ENCODE data around the gene TPM1. TPM values are rescaled to one million over a fixed set of nuclear protein-coding genes. Genes with fewer than 3 reads are reported as not detected.
A peak's percentile ranks its signal among the peaks of the same experiment; 100 is the strongest.

TPM1 gene
- total RNA-seq, 1 experiment from 2014 or later: 748 TPM

DNA sequence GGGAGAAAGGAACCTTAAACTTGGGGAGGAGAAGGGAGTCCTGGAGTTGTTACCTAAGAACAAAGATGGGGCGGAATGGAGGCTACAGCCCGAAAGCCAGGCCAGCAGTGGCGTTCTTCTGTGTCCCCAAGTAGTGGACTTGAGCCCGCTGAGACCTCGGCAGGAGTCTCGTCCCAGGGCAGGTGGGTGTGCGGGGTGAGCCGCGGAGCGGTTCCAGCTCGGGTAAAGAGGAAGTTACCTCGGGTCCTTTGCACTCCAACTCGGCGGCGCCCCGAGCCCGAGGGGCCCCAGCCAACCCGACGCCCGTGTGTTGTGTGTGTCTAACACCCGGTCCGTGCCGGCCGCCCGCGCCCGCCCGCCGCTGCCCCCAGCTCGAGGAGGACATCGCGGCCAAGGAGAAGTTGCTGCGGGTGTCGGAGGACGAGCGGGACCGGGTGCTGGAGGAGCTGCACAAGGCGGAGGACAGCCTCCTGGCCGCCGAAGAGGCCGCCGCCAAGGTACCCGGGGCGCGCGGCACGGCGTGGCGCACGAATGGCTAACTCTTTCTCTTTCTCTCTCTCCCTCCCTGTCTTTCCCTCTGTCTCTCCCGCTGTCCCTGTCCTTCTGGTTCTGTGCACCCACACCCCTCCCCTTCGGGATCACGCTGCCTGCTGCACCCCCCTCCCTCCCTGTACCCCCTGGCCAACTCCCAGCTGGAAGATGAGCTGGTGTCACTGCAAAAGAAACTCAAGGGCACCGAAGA is 959 bp downstream of the TPM1 start:
- peak overlapping the region; percentile 14 for H3K23ac ChIP-seq (ENCODE audit: insufficient read length, low read depth, low read length)
- H3K27me3 Mint-ChIP-seq (ENCODE audit: low read depth): peaks cover 7% of the 10 kb centered on the region
- peaks cover 28% of the 10 kb centered on the region for H3K23me2 ChIP-seq (ENCODE audit: insufficient read length, low read depth, low read length, poor library complexity, severe bottlenecking)
- peaks cover 24 to 52% (median 46%) of the 10 kb centered on the region in 3 experiments for H3K36me3 Mint-ChIP-seq (ENCODE audit: insufficient read depth in 1 of 3, low read depth in 3 of 3)
- WGBS (ENCODE audit: extremely low coverage, insufficient read length, low lambda C conversion rate): no CpG with 5 or more reads among the region's 54 CpGs
- H4K5ac ChIP-seq (ENCODE audit: insufficient read length, low read depth, low read length): no peak overlapping the region
- H3K27ac ChIP-seq (ENCODE audit: insufficient read length, low read depth, low read length): no peak overlapping the region
- H2AFZ ChIP-seq (ENCODE audit: low read length): no peak overlapping the region
- no peaks in the 10 kb centered on the region for H3K79me1 ChIP-seq (ENCODE audit: insufficient read depth, low read depth, low read length, poor library complexity, severe bottlenecking)
- H3T11ph ChIP-seq (ENCODE audit: low read length): no peak overlapping the region
- peak overlapping the region; percentile 62 for H3K4me2 ChIP-seq (ENCODE audit: insufficient read depth, insufficient read length, low read length)
- peaks cover 0 to 7% of the 10 kb centered on the region in 2 experiments; a peak in 2 of 5 replicates for H3K9me3 Mint-ChIP-seq
- H3K18ac ChIP-seq (ENCODE audit: insufficient read length, low read depth, low read length): peak overlapping the region; percentile 91
- H2BK120ac ChIP-seq (ENCODE audit: low read depth, low read length, poor library complexity, severe bottlenecking): peak overlapping the region; percentile 75
- H4K20me1 ChIP-seq (ENCODE audit: control insufficient read depth, insufficient read depth, insufficient read length): no peaks in the 10 kb centered on the region
- H3K9ac ChIP-seq (ENCODE audit: extremely low read depth, insufficient read length, low read length): peak overlapping the region; percentile 96
- no peak overlapping the region for H2BK12ac ChIP-seq (ENCODE audit: insufficient read length, low read depth, low read length)
- H3K14ac ChIP-seq (ENCODE audit: insufficient read depth, low read length): peak overlapping the region; percentile 98
- TF ChIP-seq, protein P1, sequence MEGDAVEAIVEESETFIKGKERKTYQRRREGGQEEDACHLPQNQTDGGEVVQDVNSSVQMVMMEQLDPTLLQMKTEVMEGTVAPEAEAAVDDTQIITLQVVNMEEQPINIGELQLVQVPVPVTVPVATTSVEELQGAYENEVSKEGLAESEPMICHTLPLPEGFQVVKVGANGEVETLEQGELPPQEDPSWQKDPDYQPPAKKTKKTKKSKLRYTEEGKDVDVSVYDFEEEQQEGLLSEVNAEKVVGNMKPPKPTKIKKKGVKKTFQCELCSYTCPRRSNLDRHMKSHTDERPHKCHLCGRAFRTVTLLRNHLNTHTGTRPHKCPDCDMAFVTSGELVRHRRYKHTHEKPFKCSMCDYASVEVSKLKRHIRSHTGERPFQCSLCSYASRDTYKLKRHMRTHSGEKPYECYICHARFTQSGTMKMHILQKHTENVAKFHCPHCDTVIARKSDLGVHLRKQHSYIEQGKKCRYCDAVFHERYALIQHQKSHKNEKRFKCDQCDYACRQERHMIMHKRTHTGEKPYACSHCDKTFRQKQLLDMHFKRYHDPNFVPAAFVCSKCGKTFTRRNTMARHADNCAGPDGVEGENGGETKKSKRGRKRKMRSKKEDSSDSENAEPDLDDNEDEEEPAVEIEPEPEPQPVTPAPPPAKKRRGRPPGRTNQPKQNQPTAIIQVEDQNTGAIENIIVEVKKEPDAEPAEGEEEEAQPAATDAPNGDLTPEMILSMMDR (conservative IDR thresholded peaks at IDR 0.05): no peak
- peaks cover 12% of the 10 kb centered on the region for H3K4me1 ChIP-seq (ENCODE audit: insufficient read depth, low read length)
- peak overlapping the region; percentile 78 to 98 (median 96) for H3K27ac Mint-ChIP-seq
- H4K8ac ChIP-seq (replicated peaks; ENCODE audit: insufficient read length, low read depth, low read length): no peak overlapping the region
- no peak for DNase-seq
- 0 out of 2 replicates have a peak overlapping the region, but pooled peaks have one; percentile 24 for H3K4ac ChIP-seq (ENCODE audit: low read depth, low read length)
- no peak overlapping the region for H2BK5ac ChIP-seq (ENCODE audit: insufficient read length, low read length)
- no peak overlapping the region for H2BK20ac ChIP-seq (ENCODE audit: low read depth, low read length, poor library complexity, severe bottlenecking)
- H2AK5ac ChIP-seq (ENCODE audit: insufficient read length, low read length): no peak overlapping the region
- peak overlapping the region; percentile 97 to 99 for H3K4me3 Mint-ChIP-seq
- no peaks in the 10 kb centered on the region; the same call in 1 of the 2 replicates for H3K27me3 ChIP-seq (ENCODE audit: insufficient read depth, low read length)
- no peak overlapping the region for H2BK15ac ChIP-seq (ENCODE audit: low read depth, low read length)
- H4K91ac ChIP-seq (ENCODE audit: insufficient read length, low read depth, low read length): no peak overlapping the region
- no peak overlapping the region for H3K56ac ChIP-seq (ENCODE audit: insufficient read length, low read depth, low read length)
- peaks cover 54 to 56% of the 10 kb centered on the region in 2 experiments for H3K4me1 Mint-ChIP-seq
- H3K79me2 ChIP-seq (ENCODE audit: insufficient read depth, low read length): peaks cover 9% of the 10 kb centered on the region; the same call in 1 of the 2 replicates
- H3K9me3 ChIP-seq (ENCODE audit: control insufficient read depth, low read depth, low read length): no peaks in the 10 kb centered on the region

Data from H9 (cell line).